Measurements from ENCODE around the gene CCR3.

The CCR3 gene

DNA sequence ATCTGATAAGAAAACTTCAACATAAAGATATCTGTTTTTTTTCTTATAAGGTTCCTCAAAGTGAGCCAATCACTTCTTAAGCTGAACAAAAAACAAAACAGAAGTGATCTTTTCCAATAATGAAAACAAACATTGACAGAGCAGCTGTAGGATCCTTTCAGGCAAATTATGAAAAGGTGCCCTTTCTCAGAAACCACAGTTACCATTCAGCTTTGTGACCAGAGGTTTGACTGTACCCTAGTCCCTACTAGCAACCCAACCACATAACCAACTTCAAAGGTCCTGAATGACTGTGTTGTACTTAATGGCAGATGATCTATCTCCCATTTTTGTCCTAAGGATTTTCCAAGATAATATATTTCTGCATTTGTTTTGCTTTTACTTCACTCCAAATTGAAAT is 72.3 kb downstream of the CCR3 start:
- in situ Hi-C loops (cut with HindIII; ENCODE audit: low sequenced_read_pairs) = no loop called here
- no peak for DNase-seq (ENCODE audit: low read depth)
- TF ChIP-seq, protein P1, sequence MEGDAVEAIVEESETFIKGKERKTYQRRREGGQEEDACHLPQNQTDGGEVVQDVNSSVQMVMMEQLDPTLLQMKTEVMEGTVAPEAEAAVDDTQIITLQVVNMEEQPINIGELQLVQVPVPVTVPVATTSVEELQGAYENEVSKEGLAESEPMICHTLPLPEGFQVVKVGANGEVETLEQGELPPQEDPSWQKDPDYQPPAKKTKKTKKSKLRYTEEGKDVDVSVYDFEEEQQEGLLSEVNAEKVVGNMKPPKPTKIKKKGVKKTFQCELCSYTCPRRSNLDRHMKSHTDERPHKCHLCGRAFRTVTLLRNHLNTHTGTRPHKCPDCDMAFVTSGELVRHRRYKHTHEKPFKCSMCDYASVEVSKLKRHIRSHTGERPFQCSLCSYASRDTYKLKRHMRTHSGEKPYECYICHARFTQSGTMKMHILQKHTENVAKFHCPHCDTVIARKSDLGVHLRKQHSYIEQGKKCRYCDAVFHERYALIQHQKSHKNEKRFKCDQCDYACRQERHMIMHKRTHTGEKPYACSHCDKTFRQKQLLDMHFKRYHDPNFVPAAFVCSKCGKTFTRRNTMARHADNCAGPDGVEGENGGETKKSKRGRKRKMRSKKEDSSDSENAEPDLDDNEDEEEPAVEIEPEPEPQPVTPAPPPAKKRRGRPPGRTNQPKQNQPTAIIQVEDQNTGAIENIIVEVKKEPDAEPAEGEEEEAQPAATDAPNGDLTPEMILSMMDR (IDR thresholded peaks at IDR 0.05; ENCODE audit: low read depth, low read length, missing control alignments) = no peak

DNA sequence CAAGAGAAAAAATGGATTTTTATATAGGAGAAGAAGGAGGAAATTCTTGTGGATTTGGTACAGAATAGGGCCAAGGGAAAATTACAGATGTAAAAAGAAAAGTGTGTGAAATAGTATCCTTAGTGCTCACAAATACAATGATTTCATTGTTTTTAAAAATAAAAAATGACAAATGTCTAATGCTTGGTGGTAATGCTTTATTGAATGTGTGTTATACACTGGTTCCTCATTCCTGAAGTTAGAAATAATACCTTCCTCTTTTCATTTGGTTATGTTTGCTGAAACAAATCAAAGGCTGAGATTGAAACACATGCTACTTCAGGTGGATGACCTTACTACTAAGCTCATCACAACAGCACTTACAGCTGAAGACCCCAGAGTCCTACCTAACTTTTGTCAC is 73.9 kb downstream of the CCR3 start:
- DNase-seq (ENCODE audit: low read depth) = no peak
- in situ Hi-C loops (cut with HindIII; ENCODE audit: low sequenced_read_pairs) = no loop called here
- TF ChIP-seq, protein P1 (IDR thresholded peaks at IDR 0.05; ENCODE audit: low read depth, low read length, missing control alignments) = no peak
- H3K4me3 ChIP-seq (ENCODE audit: low read depth, low read length) = no peak overlapping the region

More for the DNA sequence above, 72.3 kb downstream of the CCR3 start:
- no peak overlapping the region for H3K4me3 ChIP-seq (ENCODE audit: low read depth, low read length)

Data from astrocyte of the cerebellum (primary cell).